IMR-90 (cell line): ENCODE results near the gene WDR5. TPM values are rescaled to one million over a fixed set of nuclear protein-coding genes. Genes with fewer than 3 reads are reported as not detected.

Source experiments
- ATAC-seq: fragments of 200-7000 bp; cut with Tn5 transposase; 2 replicates; pipeline ENCODE4 v1.9.1; 2020; ENCODE audit warnings: low read depth, mild to moderate bottlenecking, moderate library complexity
- BruUV-seq: library from RNA; stranded (reverse); fragments of 400-500 nt; replicated peaks from 2 replicates; lab custom pipeline; 2021; lab: Mats Ljungman, UMichigan
- CTCF ChIA-PET: fragments of 300-600 bp; formaldehyde crosslinking; extraction: SDS; loops from one replicate; lab custom pipeline; 2021; ENCODE audit warnings: antibody characterized with exemption; lab: Yijun Ruan, JAX
- POLR2A ChIA-PET: fragments of 300-600 bp; sonication (Branson Sonifier 250); formaldehyde crosslinking; loops from one replicate; lab custom pipeline; 2022; ENCODE audit warnings: antibody characterized with exemption; ENCODE audit not compliant: unreplicated experiment; lab: Charles Lee
- DNase-seq: peaks from one replicate; pipeline ENCODE4 v3.0.0; 2013
- H2AFZ ChIP-seq: replicated peaks from 2 replicates; pipeline ENCODE3; 2013; ENCODE audit warnings: low read length, mild to moderate bottlenecking; ENCODE audit not compliant: poor library complexity
- H2AK5ac ChIP-seq: 2 replicates; pipeline ENCODE4 v1.6.1; 2013; ENCODE audit warnings: low read depth, low read length, inconsistent platforms
- H2AK9ac ChIP-seq: replicated peaks from 2 replicates; pipeline ENCODE3; 2013; ENCODE audit warnings: mild to moderate bottlenecking, low read depth, low read length, moderate library complexity; ENCODE audit not compliant: poor library complexity
- H2BK120ac ChIP-seq: 2 replicates; pipeline ENCODE4 v1.6.1; 2013; ENCODE audit warnings: low read depth, low read length, inconsistent platforms
- H2BK15ac ChIP-seq: 3 replicates; pipeline ENCODE4 v1.6.1; 2013; ENCODE audit warnings: low read depth, low read length, inconsistent platforms
- H2BK20ac ChIP-seq: 2 replicates; pipeline ENCODE4 v1.6.1; 2013; ENCODE audit warnings: low read depth, mild to moderate bottlenecking, inconsistent platforms, low read length, moderate library complexity
- H2BK5ac ChIP-seq: 2 replicates; pipeline ENCODE4 v1.6.1; 2013; ENCODE audit warnings: mild to moderate bottlenecking, low read depth, low read length, inconsistent platforms; ENCODE audit not compliant: poor library complexity, severe bottlenecking
- H3K14ac ChIP-seq: replicated peaks from 2 replicates; pipeline ENCODE4 v1.6.1; 2013; ENCODE audit warnings: low read depth, low read length, inconsistent platforms
- H3K18ac ChIP-seq: 2 replicates; pipeline ENCODE4 v1.6.1; 2013; ENCODE audit warnings: low read depth, low read length, control low read depth
- H3K23ac ChIP-seq: 2 replicates; pipeline ENCODE4 v1.6.1; 2013; ENCODE audit warnings: low read depth, low read length, inconsistent platforms
- H3K27ac ChIP-seq: 2 replicates; pipeline ENCODE4 v1.5.1; 2013; ENCODE audit warnings: mild to moderate bottlenecking, control low read depth, low read length; ENCODE audit not compliant: insufficient read depth
- H3K27me3 ChIP-seq: 2 replicates; pipeline ENCODE4 v1.6.1; 2013; ENCODE audit warnings: low read length; ENCODE audit not compliant: control insufficient read depth, insufficient read depth
- H3K36me3 ChIP-seq: 2 replicates; pipeline ENCODE4 v1.6.1; 2013; ENCODE audit warnings: low read length, mixed read lengths; ENCODE audit not compliant: control insufficient read depth, insufficient read depth
- H3K4ac ChIP-seq: 2 replicates; pipeline ENCODE4 v1.6.1; 2013; ENCODE audit warnings: low read depth, low read length, inconsistent platforms
- H3K4me1 ChIP-seq: 2 replicates; pipeline ENCODE4 v1.6.1; 2013; ENCODE audit warnings: low read length, mixed read lengths; ENCODE audit not compliant: control insufficient read depth, insufficient read depth
- H3K4me2 ChIP-seq: 2 replicates; pipeline ENCODE4 v1.6.1; 2013; ENCODE audit warnings: low read depth, mild to moderate bottlenecking, control low read depth, low read length, moderate library complexity
- H3K4me3 ChIP-seq: 2 replicates; pipeline ENCODE4 v1.5.1; 2013; ENCODE audit warnings: low read depth, mild to moderate bottlenecking, control low read depth, low read length, moderate library complexity; ENCODE audit not compliant: insufficient read depth
- H3K56ac ChIP-seq: 2 replicates; pipeline ENCODE4 v1.6.1; 2013; ENCODE audit warnings: low read length, inconsistent platforms; ENCODE audit not compliant: insufficient read depth; ENCODE audit errors: extremely low read depth
- H3K79me1 ChIP-seq, 2 experiments: 2 replicates each; pipeline ENCODE4 v1.6.1; 2013; ENCODE audit warnings: low read length in 2 of 2, inconsistent platforms in 1 of 2, low read depth in 1 of 2
- H3K9ac ChIP-seq: 2 replicates; pipeline ENCODE4 v1.6.1; 2013; ENCODE audit warnings: low read depth, low read length, control low read depth
- H3K9me1 ChIP-seq: 2 replicates; pipeline ENCODE4 v1.6.1; 2013; ENCODE audit warnings: low read length, inconsistent platforms; ENCODE audit not compliant: insufficient read depth
- H3K9me3 ChIP-seq: 2 replicates; pipeline ENCODE4 v1.6.1; 2013; ENCODE audit warnings: low read length; ENCODE audit not compliant: control insufficient read depth, insufficient read depth
- H4K20me1 ChIP-seq: 2 replicates; pipeline ENCODE4 v1.6.1; 2013; ENCODE audit warnings: low read length, inconsistent platforms; ENCODE audit not compliant: insufficient read depth
- H4K5ac ChIP-seq: 2 replicates; pipeline ENCODE4 v1.6.1; 2013; ENCODE audit warnings: mild to moderate bottlenecking, low read depth, low read length, control low read depth
- H4K8ac ChIP-seq, 2 experiments: 2 replicates each; pipeline ENCODE4 v1.6.1; 2013; ENCODE audit warnings: low read depth in 2 of 2, low read length in 2 of 2, control low read depth in 1 of 2, inconsistent platforms in 1 of 2
- H4K91ac ChIP-seq: 2 replicates; pipeline ENCODE4 v1.6.1; 2013; ENCODE audit warnings: low read depth, low read length, inconsistent platforms; ENCODE audit not compliant: insufficient read depth
- BHLHE40 ChIP-seq: fragments of 150-350 bp; IDR thresholded peaks from 2 replicates; pipeline ENCODE4 v1.6.1; 2016; ENCODE audit warnings: mild to moderate bottlenecking, low read depth, low read length
- SMC3 ChIP-seq: fragments of 150-350 bp; IDR thresholded peaks from 2 replicates; pipeline ENCODE4 v1.6.1; 2016; ENCODE audit warnings: low read depth, mild to moderate bottlenecking, antibody characterized with exemption, low read length, moderate library complexity
- WGBS, 2 experiments: methylation state at CpG; one replicate each; pipeline versions ENCODE4 v1.1.5 to v1.1.7; 2013; ENCODE audit warnings: missing lambda C conversion rate in 2 of 2; ENCODE audit not compliant: insufficient read length in 1 of 2; ENCODE audit errors: extremely low coverage in 2 of 2; 5-methylcytosine and 5-hydroxymethylcytosine counted together
- dilution Hi-C: fragments of 300-500 bp; cut with HindIII; formaldehyde crosslinking; loops from one replicate; pipeline ENCODE4 v1.14.3; 2018; ENCODE audit warnings: low sequenced_read_pairs; ENCODE audit not compliant: unreplicated experiment
- in situ Hi-C: fragments of 300-500 bp; cut with MboI; formaldehyde crosslinking; loops from 3 replicates; pipeline ENCODE4 v1.14.3; 2019; ENCODE audit warnings: low sequenced_read_pairs, inconsistent platforms, mixed read lengths
- intact Hi-C: fragments of 100-400 bp; cut with micrococcal nuclease; formaldehyde crosslinking; loops from 2 replicates; pipeline ENCODE4 v1.10.0; 2022
- polyA plus RNA-seq, 3 experiments: library from polyadenylated mRNA; depleted of rRNA; stranded (reverse); fragments of >200 nt; gene quantifications; 2 replicates each; pipeline ENCODE4 v1.2.3, GENCODE V29; 2012; ENCODE audit warnings: low replicate concordance in 1 of 3
- total RNA-seq: library from RNA; depleted of rRNA; stranded (reverse); fragments of >200 nt; gene quantifications from 2 replicates; pipeline ENCODE4 v1.2.3, GENCODE V29; 2012
- TF ChIP-seq, protein P1 (sequence below): fragments of 150-350 bp; IDR thresholded peaks from 2 replicates; pipeline ENCODE4 v1.6.1; 2017; ENCODE audit warnings: mild to moderate bottlenecking, antibody characterized with exemption, low read length, low read depth

Gene WDR5
- total and polyA plus RNA-seq, 2 of the 4 experiments (the other 2 are of a cell fraction): 18.3 to 26.6 TPM

DNA sequence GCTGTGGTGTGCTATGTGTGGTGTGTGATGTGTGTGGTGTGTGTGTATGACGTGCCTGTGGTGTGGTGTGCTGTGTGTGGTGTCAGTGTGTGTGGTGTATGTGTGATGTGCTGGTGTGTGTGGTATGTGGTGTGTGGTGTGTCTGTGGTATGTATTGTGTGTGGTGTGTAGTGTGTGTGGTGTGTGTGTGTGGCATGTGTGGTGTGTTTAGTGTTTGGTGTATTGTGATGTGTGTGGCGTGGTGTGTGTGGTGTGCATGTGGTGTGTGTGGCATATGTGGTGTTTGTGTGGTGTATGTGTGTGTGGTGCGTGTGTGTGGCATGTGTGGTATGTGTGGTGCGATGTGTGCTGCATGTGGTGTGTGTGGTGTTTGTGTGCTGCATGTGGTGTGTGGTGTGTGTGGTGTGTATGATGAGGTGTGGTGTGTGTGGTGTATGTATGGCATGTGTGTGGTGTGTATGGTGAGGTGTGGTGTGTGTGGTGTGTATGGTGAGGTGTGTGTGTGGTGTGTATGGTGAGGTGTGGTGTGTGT, 46.7 kb downstream of the WDR5 start:
- Histone ChIP-seq H2AFZ (peak overlapping the region; percentile 52), H2BK120ac (no peak overlapping the region; the same call in 1 of the 2 replicates), H4K91ac (no peak overlapping the region), H3K4ac (peak overlapping the region; percentile 0; the same call in 1 of the 2 replicates), H3K4me3 (no peak overlapping the region), H2AK9ac (peak overlapping the region; percentile 6), H4K5ac (no peak overlapping the region), H3K56ac (no peak overlapping the region), H2BK20ac (no peak overlapping the region), H3K9me1 (peaks cover 8% of the 10 kb centered on the region), H3K36me3 (no peaks in the 10 kb centered on the region), H3K79me1 (no peaks in the 10 kb centered on the region), H3K9ac (no peak overlapping the region), H3K27me3 (peaks cover 34% of the 10 kb centered on the region), H3K4me1 (peaks cover 3% of the 10 kb centered on the region; the same call in 1 of the 2 replicates), H2BK5ac (peak overlapping the region; percentile 75), H3K4me2 (no peak overlapping the region), H4K20me1 (no peaks in the 10 kb centered on the region), H3K9me3 (no peaks in the 10 kb centered on the region), H3K27ac (no peak overlapping the region), H2AK5ac (peak overlapping the region; percentile 94), H4K8ac (no peak overlapping the region), H2BK15ac (no peak overlapping the region), H3K14ac (peak overlapping the region; percentile 85; the same call in 1 of the 2 replicates), H3K18ac (no peak overlapping the region), H3K23ac (0 out of 2 replicates have a peak overlapping the region, but pooled peaks have one; percentile 56)
- CTCF ChIA-PET: no interaction called here
- POLR2A ChIA-PET: no interaction called here
- no TSS peak for BruUV-seq
- WGBS, 2 experiments: 83% methylated on average over 4 of the region's 4 CpGs; no CpG with 5 or more reads in 1 of the 2 experiments
- dilution Hi-C loops: no loop called here
- TF ChIP-seq, protein P1, sequence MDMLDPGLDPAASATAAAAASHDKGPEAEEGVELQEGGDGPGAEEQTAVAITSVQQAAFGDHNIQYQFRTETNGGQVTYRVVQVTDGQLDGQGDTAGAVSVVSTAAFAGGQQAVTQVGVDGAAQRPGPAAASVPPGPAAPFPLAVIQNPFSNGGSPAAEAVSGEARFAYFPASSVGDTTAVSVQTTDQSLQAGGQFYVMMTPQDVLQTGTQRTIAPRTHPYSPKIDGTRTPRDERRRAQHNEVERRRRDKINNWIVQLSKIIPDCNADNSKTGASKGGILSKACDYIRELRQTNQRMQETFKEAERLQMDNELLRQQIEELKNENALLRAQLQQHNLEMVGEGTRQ: no peak
- TF ChIP-seq BHLHE40 (no peak), SMC3 (no peak)
- DNase-seq (peak; percentile 26), ATAC-seq (no peak)
- in situ Hi-C loops: no loop called here
- intact Hi-C loops: no loop called here
